GM21737 (cell line): Measurements from ENCODE around the gene GTPBP4.
A peak's percentile ranks its signal among the peaks of the same experiment; 100 is the strongest.
"Not testable (repeated sequence)": the region's sequence is repeated elsewhere in the genome, so short reads cannot be mapped to it uniquely, and the experiment has no call there.

Source experiments
- ATAC-seq: cut with Tn5 transposase; IDR thresholded peaks from one replicate; pipeline ENCODE4 v1.9.1; 2021; ENCODE audit warnings: mild to moderate bottlenecking, moderate library complexity; ENCODE audit not compliant: unreplicated experiment

The GTPBP4 gene

DNA sequence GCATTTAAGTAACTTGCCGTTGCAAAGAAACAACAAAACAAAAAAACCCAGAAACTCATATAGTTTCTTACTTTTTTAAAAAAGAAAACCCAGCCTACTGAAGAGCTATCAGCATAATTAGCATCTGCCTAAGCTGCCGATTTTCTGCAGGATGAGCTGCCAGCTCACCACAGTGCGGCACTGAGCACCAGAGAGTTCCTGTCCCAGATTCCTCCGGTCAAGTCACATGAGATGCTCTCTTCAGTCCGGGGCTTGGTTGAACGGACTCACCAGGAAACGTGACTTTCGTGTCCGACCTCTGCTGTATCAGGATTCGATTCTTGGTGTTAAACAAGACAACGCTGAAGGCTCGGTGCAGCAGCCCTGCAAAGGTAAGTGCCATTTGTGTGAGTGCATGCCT, 34.2 kb downstream of the GTPBP4 start:
- no peak for ATAC-seq

DNA sequence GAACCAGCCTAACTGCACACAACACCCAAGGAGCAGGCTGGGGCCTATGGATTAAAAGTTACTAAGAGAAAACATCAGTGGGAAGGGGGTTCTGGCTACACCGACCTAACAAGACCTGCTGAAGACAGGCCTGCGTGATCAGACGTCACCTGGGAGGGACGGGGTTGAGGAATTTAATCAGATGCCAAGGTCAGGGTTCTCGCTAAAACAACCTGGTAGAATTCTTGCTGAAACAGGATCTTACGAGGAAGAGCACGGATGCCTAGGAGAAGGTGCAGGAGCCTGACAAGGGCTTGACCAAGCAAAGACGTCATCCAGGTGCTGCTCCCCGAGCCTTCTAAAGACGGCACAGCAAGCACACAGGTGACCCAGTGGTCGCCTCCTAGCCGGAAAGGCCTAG, 35.9 kb downstream of the GTPBP4 start:
- ATAC-seq = no peak

- no peak for ATAC-seq
Measured at GRCh38 chr10:1025683-1026082, 37.4 kb downstream of the GTPBP4 start, which contains the start of gene IDI2. IDI2 (minus strand) TSS chr10:1025859; CDS start chr10:1024723, 1,136 bp downstream.

GRCh38 chr10:1026578-1026977, 38.3 kb downstream of the GTPBP4 start:
- no peak for ATAC-seq

DNA sequence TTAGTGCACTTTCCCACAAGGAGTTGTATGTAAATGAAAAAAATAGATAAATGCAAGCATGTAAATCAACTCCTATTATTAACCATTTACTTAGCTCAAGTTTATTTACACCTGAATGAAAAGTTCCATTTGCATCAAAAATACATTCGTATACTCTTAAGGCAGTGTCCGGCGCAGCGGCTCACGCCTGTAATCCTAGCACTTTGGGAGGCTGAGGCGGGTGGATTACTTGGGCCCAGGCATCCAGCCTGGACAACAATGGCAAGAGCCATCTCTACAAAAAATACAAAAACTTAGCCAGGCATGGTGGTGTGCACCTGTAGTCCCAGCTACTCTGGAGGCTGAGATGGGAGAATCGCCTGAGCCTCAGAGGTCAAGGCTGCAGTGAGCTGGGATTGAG, 41.6 kb downstream of the GTPBP4 start:
- no peak for ATAC-seq

DNA sequence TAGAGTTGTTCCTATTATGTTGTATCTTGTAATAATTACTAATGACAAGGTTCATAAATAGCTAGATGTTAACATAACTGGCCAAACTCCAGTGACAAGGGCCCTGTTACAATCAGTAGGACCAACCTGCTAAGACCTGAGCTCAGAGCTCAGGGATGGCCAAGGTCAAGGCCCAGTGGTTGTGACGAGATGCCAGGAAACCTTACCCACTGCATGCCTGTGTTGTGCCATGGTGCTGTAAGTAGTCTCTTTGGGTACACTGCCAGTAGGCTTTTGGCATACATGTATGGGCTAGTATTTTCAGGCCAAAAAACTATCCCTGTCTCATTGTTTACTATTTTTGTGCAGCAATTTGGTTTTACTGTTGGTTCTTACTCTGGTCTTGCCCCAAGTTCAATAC, 45.4 kb downstream of the GTPBP4 start:
- no peak for ATAC-seq

- no peak for ATAC-seq
Measured at GRCh38 chr10:1034758-1035157, 46.5 kb downstream of the GTPBP4 start.

GRCh38 chr10:1035201-1035600, 47.0 kb downstream of the GTPBP4 start:
- no peak for ATAC-seq

GRCh38 chr10:1036341-1036791, 48.1 kb downstream of the GTPBP4 start:
- ATAC-seq = peak; percentile 52

GRCh38 chr10:1037098-1037497, 48.9 kb downstream of the GTPBP4 start:
- no peak for ATAC-seq

- not testable (repeated sequence) for ATAC-seq
Measured at GRCh38 chr10:1038769-1039168, 50.5 kb downstream of the GTPBP4 start.

GRCh38 chr10:1040133-1040532, 51.9 kb downstream of the GTPBP4 start:
- ATAC-seq = no peak

- no peak for ATAC-seq
Measured at GRCh38 chr10:1041514-1041913, 53.3 kb downstream of the GTPBP4 start.

DNA sequence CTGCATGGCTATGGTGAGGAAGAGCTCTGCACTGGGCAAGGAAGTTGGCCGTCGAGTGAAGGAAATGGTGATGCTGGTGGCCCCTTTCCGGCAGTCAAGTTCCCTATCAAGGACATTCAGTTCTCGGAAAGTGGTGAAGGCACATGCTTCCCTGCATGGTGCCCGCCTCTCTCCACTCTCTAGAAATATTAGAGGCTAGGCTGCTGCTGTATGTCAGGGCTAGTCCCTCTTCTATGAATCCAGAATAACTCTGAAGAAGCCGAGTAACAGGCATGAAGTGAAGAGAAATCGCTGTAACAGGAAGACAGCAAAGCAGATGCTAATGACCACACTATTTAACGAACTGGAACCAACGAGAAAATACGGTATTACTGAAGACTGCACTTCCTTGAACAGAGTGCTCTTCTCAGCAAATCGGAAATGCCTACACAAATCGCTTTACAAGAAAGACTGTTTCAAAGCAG, 55.3 kb downstream of the GTPBP4 start:
- ATAC-seq = peak; percentile 48

DNA sequence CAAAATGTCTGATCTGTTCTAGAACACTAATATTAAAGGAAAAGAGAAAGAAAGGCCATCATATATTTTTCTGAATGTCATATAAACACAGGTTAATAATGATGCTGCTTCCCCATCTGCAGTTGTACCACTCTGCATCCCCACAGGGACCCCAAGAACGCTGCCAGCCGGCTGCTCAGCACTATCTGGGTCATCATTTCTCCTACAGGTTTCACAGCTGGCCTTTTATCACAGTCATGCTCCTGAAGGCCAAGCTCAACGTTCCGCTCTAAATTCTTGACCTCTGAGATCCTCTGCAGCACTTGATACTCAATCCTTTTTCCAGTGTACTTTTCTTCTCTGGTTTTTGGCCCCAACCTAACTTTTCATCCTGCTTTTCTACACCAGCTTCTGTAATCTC, 55.9 kb downstream of the GTPBP4 start:
- no peak for ATAC-seq

- ATAC-seq = no peak
Measured at GRCh38 chr10:1044964-1045363, 56.7 kb downstream of the GTPBP4 start.

- ATAC-seq = no peak
Measured at GRCh38 chr10:1045415-1045814, 57.2 kb downstream of the GTPBP4 start.

DNA sequence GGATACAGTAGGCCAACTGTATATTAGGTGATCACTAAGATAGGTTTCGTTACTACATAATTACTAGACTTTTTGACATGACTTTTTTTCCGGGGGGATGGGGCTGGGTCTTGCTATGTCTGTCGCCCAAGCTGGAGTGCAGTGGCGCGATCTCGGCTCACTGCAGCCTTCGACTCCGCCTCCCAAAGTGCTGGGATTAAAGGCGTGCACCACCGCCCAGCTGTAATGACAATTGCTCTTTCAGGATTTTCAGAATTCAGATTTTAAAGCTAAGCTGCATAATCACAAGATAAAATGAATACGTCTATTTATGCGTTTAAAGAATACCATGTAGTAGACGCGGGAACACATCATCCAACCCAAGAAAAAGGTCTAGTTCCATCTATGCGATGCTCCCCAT, 59.7 kb downstream of the GTPBP4 start:
- no peak for ATAC-seq

DNA sequence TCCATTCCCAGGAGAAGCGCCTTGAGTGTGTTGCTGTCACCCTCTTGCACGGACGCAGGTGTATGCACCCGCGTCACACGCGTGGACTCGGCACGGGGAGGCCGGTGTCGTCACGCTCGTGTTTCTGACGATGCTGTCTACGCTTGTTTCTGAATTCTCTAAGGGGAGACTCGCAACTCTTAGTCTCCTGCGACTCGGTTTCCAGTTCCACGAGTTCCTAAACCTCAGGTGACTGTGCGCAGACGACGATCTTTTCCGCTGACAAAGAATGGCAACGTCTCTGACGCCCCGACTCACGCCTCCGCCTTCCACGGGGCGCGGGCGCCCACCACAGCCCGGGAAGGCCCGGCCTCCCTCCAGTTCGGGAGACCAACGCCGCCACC, 60.1 kb downstream of the GTPBP4 start:
- ATAC-seq = no peak

GRCh38 chr10:1048732-1049424, 60.6 kb downstream of the GTPBP4 start, which contains the start of gene IDI1:
IDI1 (minus strand) TSS chr10:1049119; CDS start chr10:1049003, 116 bp downstream.
- peak; percentile 75 for ATAC-seq

- no peak for ATAC-seq
Measured at GRCh38 chr10:1049425-1049958, 61.3 kb downstream of the GTPBP4 start.

GRCh38 chr10:1050145-1050544, 61.9 kb downstream of the GTPBP4 start:
- ATAC-seq = no peak

DNA sequence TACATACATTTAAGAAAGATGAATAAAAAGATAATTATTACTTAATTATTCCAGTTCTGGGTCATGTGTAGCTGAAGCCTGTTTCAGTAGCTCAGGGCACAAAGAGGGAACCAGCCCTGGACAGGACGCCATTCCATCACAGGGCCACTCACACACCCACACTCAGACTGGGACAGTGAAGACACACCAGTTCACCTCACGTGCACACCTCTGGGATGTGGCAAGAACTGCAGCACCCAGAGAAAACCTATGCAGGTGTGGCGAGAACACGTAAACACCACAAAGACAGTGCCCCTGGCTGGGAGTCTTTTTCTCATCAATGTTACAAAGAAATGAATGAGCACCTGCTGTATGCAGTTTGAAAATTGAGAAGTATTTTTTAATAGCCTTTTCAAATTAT, 62.3 kb downstream of the GTPBP4 start:
- no peak for ATAC-seq
